Epithelial cell of proximal tubule (primary cell): ENCODE measurements around the gene IL4I1. TPM values are rescaled to one million over a fixed set of nuclear protein-coding genes. Genes with fewer than 3 reads are reported as not detected.

Experiments
- DNase-seq: peaks from one replicate; pipeline ENCODE4 v3.0.0-alpha.2; 2011; ENCODE audit warnings: low read depth
- H3K4me3 ChIP-seq: 2 replicates; pipeline ENCODE4 v1.5.1; 2011; ENCODE audit warnings: low read depth, mild to moderate bottlenecking, low read length
- CTCF ChIP-seq: conservative IDR thresholded peaks from 2 replicates; pipeline ENCODE4 v1.5.1; 2012; ENCODE audit warnings: low read depth, mild to moderate bottlenecking, low read length
- total RNA-seq: library from RNA; depleted of rRNA; stranded (reverse); fragments of >200 nt; gene quantifications from 2 replicates; pipeline ENCODE4 v1.2.3, GENCODE V29; 2015

The IL4I1 gene
- total RNA-seq, 1 donor from 2014 or later = 9.5 TPM

- DNase-seq = no peak
- no peak overlapping the region for H3K4me3 ChIP-seq
- no peak for TF ChIP-seq CTCF
Observed at GRCh38 chr19:49840321-49840720, 56.4 kb downstream of the IL4I1 start.

- TF ChIP-seq CTCF = no peak
- no peak overlapping the region for H3K4me3 ChIP-seq
- no peak for DNase-seq
Observed at GRCh38 chr19:49839713-49840112, 57.0 kb downstream of the IL4I1 start.

Other genes with a start within 250 kb of the IL4I1 start
- 73.8 and 78.3 TPM in 2 replicates for gene IRF3, start 231.0 kb downstream of the IL4I1 start, total RNA-seq
- 53.3 and 69.8 TPM in 2 replicates for gene BCL2L12, start 231.0 kb downstream of the IL4I1 start, total RNA-seq
- 186 and 629 TPM in 2 replicates for gene PRMT1, start 219.6 kb downstream of the IL4I1 start, total RNA-seq
- gene ADM5, start 207.3 kb downstream of the IL4I1 start, total RNA-seq = 1.9 and 2.8 TPM in 2 replicates
- 1.7 and 9.9 TPM in 2 replicates for gene CPT1C, start 205.8 kb downstream of the IL4I1 start, total RNA-seq
- not detected in 2 replicates for gene TSKS, start 133.6 kb downstream of the IL4I1 start, total RNA-seq
- 98.2 and 103 TPM in 2 replicates for gene AP2A1, start 129.9 kb downstream of the IL4I1 start, total RNA-seq
- gene FUZ, start 83.6 kb downstream of the IL4I1 start, total RNA-seq = 8.3 and 15.0 TPM in 2 replicates
- gene MED25, start 78.6 kb downstream of the IL4I1 start, total RNA-seq = 30.4 and 34.8 TPM in 2 replicates
- gene PTOV1, start 45.7 kb downstream of the IL4I1 start, total RNA-seq = 81.9 and 121 TPM in 2 replicates
- 59.2 and 71.6 TPM in 2 replicates for gene PNKP, start 29.3 kb downstream of the IL4I1 start, total RNA-seq
- gene AKT1S1, start 19.5 kb downstream of the IL4I1 start, total RNA-seq = 25.8 and 34.4 TPM in 2 replicates
- gene TBC1D17, start 19.2 kb downstream of the IL4I1 start, total RNA-seq = 11.9 and 16.8 TPM in 2 replicates
- gene ATF5, start 32.3 kb upstream of the IL4I1 start, total RNA-seq = 15.3 and 17.5 TPM in 2 replicates
- 83.7 and 90.5 TPM in 2 replicates for gene NUP62, start 32.6 kb upstream of the IL4I1 start, total RNA-seq
- not detected in 2 replicates for gene SIGLEC11, start 64.3 kb upstream of the IL4I1 start, total RNA-seq
- gene VRK3, start 128.5 kb upstream of the IL4I1 start, total RNA-seq = 31.0 and 33.6 TPM in 2 replicates
- gene ZNF473, start 129.1 kb upstream of the IL4I1 start, total RNA-seq = 5.1 and 6.9 TPM in 2 replicates